Keratinocyte (primary cell): ENCODE results near the gene PPP1R14D. TPM values are rescaled to one million over a fixed set of nuclear protein-coding genes. Genes with fewer than 3 reads are reported as not detected.

Source experiments
- DNase-seq: peaks from one replicate; pipeline ENCODE4 v3.0.0-alpha.2; 2011; ENCODE audit warnings: low read depth, missing footprints, low spot score
- FAIRE-seq: peaks from 2 replicates; lab custom pipeline; 2011; peaks lifted over from hg19 to GRCh38; lab: Jason Lieb, UNC
- H2AFZ ChIP-seq: 2 replicates; pipeline ENCODE4 v1.6.0; 2012; ENCODE audit warnings: low read length, control low read depth, inconsistent platforms; ENCODE audit not compliant: control insufficient read depth
- H3K27ac ChIP-seq: 2 replicates; pipeline ENCODE4 v1.5.1; 2011; ENCODE audit warnings: low read length; ENCODE audit not compliant: control insufficient read depth, insufficient read depth
- H3K27me3 ChIP-seq: 3 replicates; pipeline ENCODE4 v1.6.0; 2011; ENCODE audit warnings: low read length; ENCODE audit not compliant: control insufficient read depth, insufficient read depth; ENCODE audit errors: extremely low read depth
- H3K36me3 ChIP-seq, 2 experiments: 2 replicates in 1 of 2; 3 replicates in 1 of 2; pipeline ENCODE4 v1.5.1; 2011; ENCODE audit warnings: low read length in 2 of 2, mild to moderate bottlenecking in 1 of 2; ENCODE audit not compliant: control insufficient read depth in 2 of 2, insufficient read depth in 2 of 2; ENCODE audit errors: extremely low read depth in 1 of 2
- H3K4me1 ChIP-seq: 3 replicates; pipeline ENCODE4 v1.5.1; 2011; ENCODE audit warnings: low read length; ENCODE audit not compliant: control insufficient read depth, insufficient read depth; ENCODE audit errors: extremely low read depth
- H3K4me2 ChIP-seq: 3 replicates; pipeline ENCODE4 v1.6.0; 2011; ENCODE audit warnings: low read depth, low read length; ENCODE audit not compliant: control insufficient read depth, insufficient read depth; ENCODE audit errors: extremely low read depth
- H3K4me3 ChIP-seq, 3 experiments: fragments of 200-600 bp in 1 of 3; sonication (generic) in 1 of 3; 2 replicates in 2 of 3; 3 replicates in 1 of 3; pipeline ENCODE4 v1.5.1; 2011 to 2016; ENCODE audit warnings: low read length in 3 of 3, mild to moderate bottlenecking in 3 of 3, control low read depth in 2 of 3, inconsistent platforms in 1 of 3, low read depth in 1 of 3, mixed read lengths in 1 of 3, mixed run types in 1 of 3, moderate library complexity in 1 of 3; ENCODE audit not compliant: control insufficient read depth in 2 of 3, insufficient read depth in 2 of 3; ENCODE audit errors: extremely low read depth in 1 of 3
- H3K79me2 ChIP-seq: 2 replicates; pipeline ENCODE4 v1.6.0; 2012; ENCODE audit warnings: low read length; ENCODE audit not compliant: control insufficient read depth, insufficient read depth
- H3K9ac ChIP-seq: 3 replicates; pipeline ENCODE4 v1.6.0; 2011; ENCODE audit warnings: low read length; ENCODE audit not compliant: control insufficient read depth, insufficient read depth; ENCODE audit errors: extremely low read depth
- H3K9me1 ChIP-seq: 3 replicates; pipeline ENCODE4 v1.6.0; 2011; ENCODE audit warnings: low read length; ENCODE audit not compliant: control insufficient read depth, insufficient read depth; ENCODE audit errors: extremely low read depth
- H3K9me3 ChIP-seq: 2 replicates; pipeline ENCODE4 v1.5.1; 2012; ENCODE audit warnings: low read depth, low read length; ENCODE audit not compliant: control insufficient read depth
- H4K20me1 ChIP-seq: 3 replicates; pipeline ENCODE4 v1.6.0; 2011; ENCODE audit warnings: low read length; ENCODE audit not compliant: control insufficient read depth, insufficient read depth; ENCODE audit errors: extremely low read depth
- EZH2 ChIP-seq: IDR thresholded peaks from one replicate; pipeline ENCODE4 v1.6.1; 2012; ENCODE audit warnings: inconsistent platforms, mild to moderate bottlenecking, low read length, moderate library complexity
- dilution Hi-C: fragments of 300-500 bp; cut with MboI; formaldehyde crosslinking; loops from one replicate; pipeline ENCODE4 v1.7.0; 2020; ENCODE audit warnings: low sequenced_read_pairs; ENCODE audit not compliant: extremely low pct_ligation_motif_present
- polyA plus RNA-seq, 5 experiments: library from polyadenylated mRNA; depleted of rRNA in 3 of 5; stranded (reverse) in 3 of 5; stranded (forward) in 1 of 5; unstranded in 1 of 5; fragments of >200 nt; gene quantifications; 1 replicate in 1 of 5; 2 replicates in 3 of 5; 3 replicates in 1 of 5; pipeline versions ENCODE4 v1.2.1 to v1.2.3, GENCODE V29; 2011 to 2012; ENCODE audit warnings: missing spikeins in 2 of 5, low read depth in 1 of 5, low replicate concordance in 1 of 5
- TF ChIP-seq, protein P1 (sequence below), 3 experiments: IDR thresholded peaks in 1 of 3; conservative IDR thresholded peaks in 1 of 3; optimal IDR thresholded peaks in 1 of 3; 2 replicates in 2 of 3; 3 replicates in 1 of 3; pipeline versions ENCODE3 to v1.5.1; 2011; ENCODE audit warnings: low read length in 3 of 3, mild to moderate bottlenecking in 3 of 3, moderate library complexity in 2 of 3, control low read depth in 1 of 3, inconsistent platforms in 1 of 3; ENCODE audit not compliant: insufficient read depth in 2 of 3; ENCODE audit errors: extremely low read depth in 1 of 3

The PPP1R14D gene
- polyA plus RNA-seq, 1 donor (not counting 4 experiments of a cell fraction or from before 2014, with no cell fraction given) = not detected

DNA sequence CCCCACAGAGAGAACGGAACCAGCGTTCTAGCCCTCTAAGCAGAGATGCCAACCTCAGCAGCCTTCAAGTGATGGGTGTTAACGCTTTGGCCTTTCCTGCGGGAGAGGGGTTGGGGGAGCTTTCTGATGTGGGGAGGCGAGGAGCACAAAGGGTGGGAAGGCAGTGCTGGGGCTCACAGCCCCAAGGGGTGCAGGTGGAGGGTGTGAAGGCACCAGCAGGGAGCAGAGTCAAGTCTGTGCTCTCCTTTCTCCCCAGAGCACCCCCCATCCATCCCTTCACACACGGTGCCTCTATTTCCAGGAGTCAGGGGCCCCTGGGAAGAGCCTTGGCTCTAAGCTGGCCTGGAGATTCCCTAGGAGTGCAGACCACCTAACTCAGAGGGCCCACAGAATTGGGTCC lies 54.6 kb downstream of the PPP1R14D start:
- H4K20me1 ChIP-seq = no peaks in the 10 kb centered on the region
- no peak overlapping the region for H3K9ac ChIP-seq
- H2AFZ ChIP-seq = no peak overlapping the region
- H3K27ac ChIP-seq = no peak overlapping the region
- no peak overlapping the region for H3K4me2 ChIP-seq
- TF ChIP-seq EZH2 = no peak
- TF ChIP-seq, protein P1, sequence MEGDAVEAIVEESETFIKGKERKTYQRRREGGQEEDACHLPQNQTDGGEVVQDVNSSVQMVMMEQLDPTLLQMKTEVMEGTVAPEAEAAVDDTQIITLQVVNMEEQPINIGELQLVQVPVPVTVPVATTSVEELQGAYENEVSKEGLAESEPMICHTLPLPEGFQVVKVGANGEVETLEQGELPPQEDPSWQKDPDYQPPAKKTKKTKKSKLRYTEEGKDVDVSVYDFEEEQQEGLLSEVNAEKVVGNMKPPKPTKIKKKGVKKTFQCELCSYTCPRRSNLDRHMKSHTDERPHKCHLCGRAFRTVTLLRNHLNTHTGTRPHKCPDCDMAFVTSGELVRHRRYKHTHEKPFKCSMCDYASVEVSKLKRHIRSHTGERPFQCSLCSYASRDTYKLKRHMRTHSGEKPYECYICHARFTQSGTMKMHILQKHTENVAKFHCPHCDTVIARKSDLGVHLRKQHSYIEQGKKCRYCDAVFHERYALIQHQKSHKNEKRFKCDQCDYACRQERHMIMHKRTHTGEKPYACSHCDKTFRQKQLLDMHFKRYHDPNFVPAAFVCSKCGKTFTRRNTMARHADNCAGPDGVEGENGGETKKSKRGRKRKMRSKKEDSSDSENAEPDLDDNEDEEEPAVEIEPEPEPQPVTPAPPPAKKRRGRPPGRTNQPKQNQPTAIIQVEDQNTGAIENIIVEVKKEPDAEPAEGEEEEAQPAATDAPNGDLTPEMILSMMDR (optimal IDR thresholded peaks at IDR 0.05 in 1 of 3, IDR thresholded peaks at IDR 0.05 in 1 of 3, conservative IDR thresholded peaks at IDR 0.05 in 1 of 3; ENCODE audit: extremely low read depth in 1 of 3, insufficient read depth in 2 of 3, low read length in 3 of 3) = no peak
- no peaks in the 10 kb centered on the region for H3K9me1 ChIP-seq
- no peaks in the 10 kb centered on the region for H3K79me2 ChIP-seq
- dilution Hi-C loops = no loop called here
- H3K9me3 ChIP-seq = no peaks in the 10 kb centered on the region
- FAIRE-seq = no peak
- H3K36me3 ChIP-seq = peaks cover 32 to 33% of the 10 kb centered on the region in 2 experiments
- H3K4me3 ChIP-seq = no peak overlapping the region
- DNase-seq = no peak
- peaks cover 30% of the 10 kb centered on the region for H3K4me1 ChIP-seq
- no peaks in the 10 kb centered on the region for H3K27me3 ChIP-seq

DNA sequence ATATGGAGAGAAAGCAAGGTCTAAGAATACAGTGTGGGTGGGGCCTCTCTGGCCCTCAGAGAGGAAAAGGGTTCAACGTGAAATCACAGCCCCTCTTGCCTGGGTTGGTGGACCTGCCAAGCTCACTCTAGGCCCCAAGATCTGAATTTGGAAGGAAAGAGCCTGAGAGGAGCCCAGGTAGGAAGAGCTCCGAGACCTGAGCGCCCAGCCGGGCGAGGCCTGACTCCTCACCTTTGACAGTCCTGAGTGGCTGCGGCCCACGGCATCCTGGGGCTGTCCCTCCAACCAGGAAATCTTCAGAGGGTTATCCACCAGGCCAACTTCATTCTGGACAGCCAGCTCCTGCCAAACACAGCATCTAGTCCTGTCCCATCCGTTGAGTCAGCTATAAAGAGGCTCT lies 55.0 kb downstream of the PPP1R14D start:
- no peaks in the 10 kb centered on the region for H3K79me2 ChIP-seq
- H3K4me3 ChIP-seq = no peak overlapping the region
- H3K27ac ChIP-seq = no peak overlapping the region
- H3K9ac ChIP-seq = no peak overlapping the region
- DNase-seq (no peak), FAIRE-seq (no peak)
- peaks cover 31 to 32% of the 10 kb centered on the region in 2 experiments for H3K36me3 ChIP-seq
- peaks cover 34% of the 10 kb centered on the region for H3K4me1 ChIP-seq
- no peaks in the 10 kb centered on the region for H3K27me3 ChIP-seq
- H2AFZ ChIP-seq = no peak overlapping the region
- dilution Hi-C loops = no loop called here
- no peaks in the 10 kb centered on the region for H4K20me1 ChIP-seq
- H3K9me3 ChIP-seq = no peaks in the 10 kb centered on the region
- no peak for TF ChIP-seq EZH2
- TF ChIP-seq, protein P1 (optimal IDR thresholded peaks at IDR 0.05 in 1 of 3, IDR thresholded peaks at IDR 0.05 in 1 of 3, conservative IDR thresholded peaks at IDR 0.05 in 1 of 3; ENCODE audit: extremely low read depth in 1 of 3, insufficient read depth in 2 of 3, low read length in 3 of 3) = no peak
- no peak overlapping the region for H3K4me2 ChIP-seq
- H3K9me1 ChIP-seq = no peaks in the 10 kb centered on the region
